Endothelial cell of umbilical vein (primary cell): ENCODE results near the gene HMG20A. TPM values are rescaled to one million over a fixed set of nuclear protein-coding genes. Genes with fewer than 3 reads are reported as not detected.

ENCODE experiments used
- BruUV-seq: library from RNA; stranded (reverse); fragments of 400-500 nt; replicated peaks from 2 replicates; lab custom pipeline; 2021; lab: Mats Ljungman, UMichigan
- CTCF ChIA-PET: fragments of 300-600, 350-600 bp; sonication (Branson Sonifier 250); formaldehyde crosslinking; loops from one replicate; lab custom pipeline; 2021; ENCODE audit warnings: antibody characterized with exemption, inconsistent platforms; lab: Charles Lee
- POLR2A ChIA-PET: fragments of 300-600, 350-600 bp; sonication (Branson Sonifier 250); formaldehyde crosslinking; loops from one replicate; lab custom pipeline; 2021; ENCODE audit warnings: antibody characterized with exemption, inconsistent platforms; lab: Charles Lee
- DNase-seq: peaks from one replicate; pipeline ENCODE4 v3.0.0-alpha.2; 2011; ENCODE audit warnings: low read depth, low spot score
- FAIRE-seq: peaks from 2 replicates; lab custom pipeline; 2011; peaks lifted over from hg19 to GRCh38; lab: Jason Lieb, UNC
- H2AFZ ChIP-seq: 2 replicates; pipeline ENCODE4 v1.6.0; 2012; ENCODE audit warnings: low read depth, low read length, control low read depth, inconsistent platforms
- H3K27ac ChIP-seq: 2 replicates; pipeline ENCODE4 v1.5.1; 2011; ENCODE audit warnings: low read depth, mild to moderate bottlenecking, control low read depth, low read length, moderate library complexity; ENCODE audit not compliant: insufficient read depth
- H3K27me3 ChIP-seq, 2 experiments: 2 replicates each; pipeline versions ENCODE4 v1.6.0 to v1.6.1; 2011; ENCODE audit warnings: low read length in 2 of 2, mixed read lengths in 1 of 2; ENCODE audit not compliant: control insufficient read depth in 2 of 2, insufficient read depth in 2 of 2
- H3K36me3 ChIP-seq, 2 experiments: 2 replicates in 1 of 2; 3 replicates in 1 of 2; pipeline ENCODE4 v1.5.1; 2011; ENCODE audit warnings: low read length in 2 of 2, mild to moderate bottlenecking in 1 of 2, moderate library complexity in 1 of 2; ENCODE audit not compliant: control insufficient read depth in 2 of 2, insufficient read depth in 2 of 2; ENCODE audit errors: extremely low read depth in 1 of 2
- H3K4me1 ChIP-seq: 3 replicates; pipeline ENCODE4 v1.5.1; 2011; ENCODE audit warnings: mild to moderate bottlenecking, low read length; ENCODE audit not compliant: control insufficient read depth, insufficient read depth; ENCODE audit errors: extremely low read depth
- H3K4me2 ChIP-seq: 2 replicates; pipeline ENCODE4 v1.6.1; 2011; ENCODE audit warnings: low read length, control low read depth, mixed read lengths; ENCODE audit not compliant: insufficient read depth
- H3K4me3 ChIP-seq, 3 experiments: fragments of 200-600 bp in 1 of 3; sonication (generic), shearing (Covaris generic) in 1 of 3; replicated peaks in 1 of 3; 2 replicates each; pipeline ENCODE4 v1.5.1; 2011 to 2016; ENCODE audit warnings: control low read depth in 3 of 3, low read length in 3 of 3, mild to moderate bottlenecking in 2 of 3, inconsistent platforms in 1 of 3, low read depth in 1 of 3, moderate library complexity in 1 of 3; ENCODE audit not compliant: insufficient read depth in 1 of 3
- H3K79me2 ChIP-seq: 2 replicates; pipeline ENCODE4 v1.6.0; 2012; ENCODE audit warnings: low read length, inconsistent platforms; ENCODE audit not compliant: control insufficient read depth, insufficient read depth
- H3K9ac ChIP-seq: replicated peaks from 2 replicates; pipeline ENCODE3; 2011; ENCODE audit warnings: low read length, control low read depth; ENCODE audit not compliant: insufficient read depth; ENCODE audit errors: extremely low read depth
- H3K9me1 ChIP-seq: replicated peaks from 3 replicates; pipeline ENCODE4 v1.6.0; 2011; ENCODE audit warnings: mild to moderate bottlenecking, low read length; ENCODE audit not compliant: control insufficient read depth, insufficient read depth; ENCODE audit errors: extremely low read depth
- H3K9me3 ChIP-seq: replicated peaks from 2 replicates; pipeline ENCODE4 v1.5.1; 2012; ENCODE audit warnings: low read length, inconsistent platforms; ENCODE audit not compliant: control insufficient read depth, insufficient read depth
- H4K20me1 ChIP-seq: replicated peaks from 2 replicates; pipeline ENCODE3; 2011; ENCODE audit warnings: mild to moderate bottlenecking, low read length; ENCODE audit not compliant: control insufficient read depth, insufficient read depth; ENCODE audit errors: extremely low read depth
- FOS ChIP-seq: IDR thresholded peaks from 2 replicates; pipeline ENCODE4 v1.6.1; 2011; ENCODE audit warnings: mild to moderate bottlenecking, low read length, moderate library complexity, borderline replicate concordance; ENCODE audit not compliant: insufficient read depth
- GATA2 ChIP-seq: IDR thresholded peaks from 2 replicates; pipeline ENCODE4 v1.7.0; 2011; ENCODE audit warnings: low read depth, mild to moderate bottlenecking, moderate library complexity, mixed read lengths, low read length; ENCODE audit not compliant: insufficient read length, insufficient read depth
- JUN ChIP-seq: IDR thresholded peaks from 2 replicates; pipeline ENCODE4 v1.6.1; 2011; ENCODE audit warnings: borderline replicate concordance, low read depth; ENCODE audit not compliant: insufficient read length, insufficient read depth
- MYC ChIP-seq: IDR thresholded peaks from one replicate; pipeline ENCODE4 v1.6.1; 2011; ENCODE audit warnings: mild to moderate bottlenecking, low read depth, low read length
- POLR2A ChIP-seq: IDR thresholded peaks from 2 replicates; pipeline ENCODE4 v1.6.1; 2012; ENCODE audit warnings: low read depth, mild to moderate bottlenecking, control low read depth, low read length
- POLR2AphosphoS5 ChIP-seq: IDR thresholded peaks from 2 replicates; pipeline ENCODE4 v1.6.1; 2012; ENCODE audit warnings: low read depth, mild to moderate bottlenecking, control low read depth, low read length, moderate library complexity; ENCODE audit not compliant: insufficient read depth
- dilution Hi-C: fragments of 300-500 bp; cut with MboI; formaldehyde crosslinking; loops from one replicate; pipeline ENCODE4 v1.15.0; 2019; ENCODE audit warnings: low sequenced_read_pairs; ENCODE audit not compliant: extremely low pct_ligation_motif_present
- intact Hi-C: fragments of 100-400 bp; cut with micrococcal nuclease; formaldehyde crosslinking; loops from one replicate; pipeline ENCODE4 v1.10.0; 2022
- polyA plus RNA-seq, 4 experiments: library from polyadenylated mRNA; depleted of rRNA in 3 of 4; stranded (reverse) in 3 of 4; unstranded in 1 of 4; fragments of >200 nt; gene quantifications; 2 replicates each; pipeline versions ENCODE4 v1.2.1 to v1.2.3, GENCODE V29; 2011 to 2012; ENCODE audit warnings: missing spikeins in 1 of 4
- total RNA-seq: library from RNA; stranded (reverse); gene quantifications from 2 replicates; pipeline ENCODE4 v1.2.3, GENCODE V29; 2021
- TF ChIP-seq, protein P1 (sequence below), 2 donors: IDR thresholded peaks; 1 replicate in 1 of 2; 2 replicates in 1 of 2; pipeline ENCODE4 v1.5.1; 2011; ENCODE audit warnings: low read length in 2 of 2, mild to moderate bottlenecking in 2 of 2, moderate library complexity in 2 of 2, control low read depth in 1 of 2, inconsistent platforms in 1 of 2, low read depth in 1 of 2; ENCODE audit not compliant: insufficient read depth in 1 of 2; ENCODE audit errors: extremely low read depth in 1 of 2

HMG20A gene
- total and polyA plus RNA-seq, 2 donors (not counting 3 experiments of a cell fraction or from before 2014, with no cell fraction given) = 35.8 to 44.0 TPM

DNA sequence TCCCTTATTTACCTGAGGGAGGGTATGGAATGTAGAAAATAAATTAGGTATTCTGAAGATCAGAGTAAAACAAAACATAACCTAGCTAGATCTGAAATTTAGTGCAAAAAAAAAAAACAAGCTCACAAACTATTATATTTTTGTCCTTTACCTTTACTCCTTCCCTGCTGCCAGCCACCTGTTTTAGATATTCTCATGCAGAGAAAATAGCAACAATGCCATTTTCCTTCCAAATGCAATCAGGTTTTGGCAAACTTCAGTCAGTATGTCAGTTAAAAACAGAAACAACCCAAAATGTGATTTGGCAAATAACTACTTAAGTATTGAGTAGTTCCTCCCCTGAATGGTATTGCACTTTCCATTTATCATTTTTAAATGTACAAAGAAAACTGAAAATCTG, 36.6 kb upstream of the HMG20A start:
- BruUV-seq = no TSS peak
- Histone ChIP-seq H4K20me1 (peaks cover 21% of the 10 kb centered on the region), H2AFZ (no peak overlapping the region), H3K79me2 (peaks cover 95% of the 10 kb centered on the region), H3K4me1 (peaks cover 2% of the 10 kb centered on the region), H3K9me1 (peaks cover 3% of the 10 kb centered on the region), H3K4me2 (no peak overlapping the region), H3K4me3 (no peak overlapping the region), H3K27ac (no peak overlapping the region), H3K27me3 (no peaks in the 10 kb centered on the region), H3K9me3 (no peaks in the 10 kb centered on the region), H3K9ac (no peak overlapping the region), H3K36me3 (no peaks in the 10 kb centered on the region)
- POLR2A ChIA-PET = no interaction called here
- TF ChIP-seq MYC (no peak), JUN (no peak), GATA2 (no peak), FOS (no peak), POLR2A (no peak), POLR2AphosphoS5 (no peak)
- TF ChIP-seq, protein P1, sequence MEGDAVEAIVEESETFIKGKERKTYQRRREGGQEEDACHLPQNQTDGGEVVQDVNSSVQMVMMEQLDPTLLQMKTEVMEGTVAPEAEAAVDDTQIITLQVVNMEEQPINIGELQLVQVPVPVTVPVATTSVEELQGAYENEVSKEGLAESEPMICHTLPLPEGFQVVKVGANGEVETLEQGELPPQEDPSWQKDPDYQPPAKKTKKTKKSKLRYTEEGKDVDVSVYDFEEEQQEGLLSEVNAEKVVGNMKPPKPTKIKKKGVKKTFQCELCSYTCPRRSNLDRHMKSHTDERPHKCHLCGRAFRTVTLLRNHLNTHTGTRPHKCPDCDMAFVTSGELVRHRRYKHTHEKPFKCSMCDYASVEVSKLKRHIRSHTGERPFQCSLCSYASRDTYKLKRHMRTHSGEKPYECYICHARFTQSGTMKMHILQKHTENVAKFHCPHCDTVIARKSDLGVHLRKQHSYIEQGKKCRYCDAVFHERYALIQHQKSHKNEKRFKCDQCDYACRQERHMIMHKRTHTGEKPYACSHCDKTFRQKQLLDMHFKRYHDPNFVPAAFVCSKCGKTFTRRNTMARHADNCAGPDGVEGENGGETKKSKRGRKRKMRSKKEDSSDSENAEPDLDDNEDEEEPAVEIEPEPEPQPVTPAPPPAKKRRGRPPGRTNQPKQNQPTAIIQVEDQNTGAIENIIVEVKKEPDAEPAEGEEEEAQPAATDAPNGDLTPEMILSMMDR (IDR thresholded peaks at IDR 0.05; ENCODE audit: extremely low read depth in 1 of 2, insufficient read depth in 1 of 2, low read depth in 1 of 2, low read length in 2 of 2) = no peak
- DNase-seq (no peak), FAIRE-seq (no peak)
- intact Hi-C loops (no loop called here), dilution Hi-C loops (no loop called here)
- CTCF ChIA-PET = interaction anchor here (0.6 to 0.8 kb wide), 2 partner anchors 10 to 21 kb away, joined by 3 read pairs; no protein-coding TSS in a partner anchor
